Uterus (tissue), 4 donors: ENCODE results near the gene FAM181A. TPM values are rescaled to one million over a fixed set of nuclear protein-coding genes. Genes with fewer than 3 reads are reported as not detected.

Experiments used
- DNase-seq, 2 donors: peaks; one replicate each; pipeline ENCODE4 v3.0.0-alpha.2; 2019 to 2020
- H3K27ac ChIP-seq, 2 donors: fragments of 200-600 bp; sonication (generic); 1 replicate in 1 of 2; 2 replicates in 1 of 2; pipeline ENCODE4 v1.5.1; 2016 to 2018
- H3K27me3 ChIP-seq, 2 donors: fragments of 200-600 bp; sonication (generic); one replicate each; pipeline ENCODE4 v1.5.1; 2018 to 2019; ENCODE audit warnings: control low read depth in 1 of 2
- H3K36me3 ChIP-seq, 2 donors: fragments of 200-600 bp; sonication (generic); one replicate each; pipeline ENCODE4 v1.5.1; 2019; ENCODE audit warnings: control low read depth in 1 of 2
- H3K4me1 ChIP-seq, 2 donors: fragments of 200-600 bp; sonication (generic); one replicate each; pipeline ENCODE4 v1.5.1; 2018 to 2019; ENCODE audit warnings: control low read depth in 1 of 2
- H3K4me3 ChIP-seq, 2 donors: fragments of 200-600 bp; sonication (generic); 1 replicate in 1 of 2; 2 replicates in 1 of 2; pipeline ENCODE4 v1.5.1; 2018 to 2019; ENCODE audit warnings: mild to moderate bottlenecking in 1 of 2
- H3K9me3 ChIP-seq, 2 donors: fragments of 200-600 bp; sonication (generic); one replicate each; pipeline ENCODE4 v1.5.1; 2019; ENCODE audit warnings: control low read depth in 1 of 2
- CTCF ChIP-seq, 4 experiments: fragments of 200-600 bp in 2 of 4; fragments of 450-650 bp in 2 of 4; sonication (generic) in 2 of 4; IDR thresholded peaks; one replicate each; pipeline ENCODE4 v1.5.1; 2016 to 2019; ENCODE audit warnings: antibody characterized with exemption in 4 of 4, mild to moderate bottlenecking in 2 of 4, moderate library complexity in 1 of 4
- POLR2A ChIP-seq, 2 donors: fragments of 450-650 bp; IDR thresholded peaks; one replicate each; pipeline ENCODE4 v1.6.1; 2016; ENCODE audit warnings: antibody characterized with exemption in 2 of 2, mild to moderate bottlenecking in 1 of 2, moderate library complexity in 1 of 2
- intact Hi-C: fragments of 100-400 bp; cut with DNase I; formaldehyde crosslinking; loops from one replicate; pipeline ENCODE4 v1.15.1; 2023; ENCODE audit warnings: low total_unique reads
- total RNA-seq, 4 donors: library from RNA; depleted of rRNA in 3 of 4; stranded (reverse); fragments of >200 nt in 3 of 4; gene quantifications; one replicate each; pipeline versions ENCODE4 v1.1.0 to v1.2.4, GENCODE V29; 2014 to 2023
- donor health status: DM: yes; HTN: yes; CAD: no.

The FAM181A gene
- total RNA-seq, 4 donors from 2014 or later = 0.48 TPM; not detected in 3

GRCh38 chr14:93961620-93962019 lies 34.5 kb downstream of the FAM181A start:
- no peak for DNase-seq
- TF ChIP-seq CTCF (IDR thresholded peaks at IDR 0.05) (no peak), POLR2A (IDR thresholded peaks at IDR 0.05) (no peak)
- no peaks in the 10 kb centered on the region for H3K4me1 ChIP-seq
- intact Hi-C loops = no loop called here
- no peak overlapping the region for H3K4me3 ChIP-seq
- H3K9me3 ChIP-seq = no peaks in the 10 kb centered on the region
- no peaks in the 10 kb centered on the region for H3K27me3 ChIP-seq
- no peaks in the 10 kb centered on the region for H3K36me3 ChIP-seq
- H3K27ac ChIP-seq = no peak overlapping the region

- intact Hi-C loops = no loop called here
- H3K4me1 ChIP-seq = no peaks in the 10 kb centered on the region
- peak overlapping the region in 1 of 2 donors; percentile 21 for H3K27ac ChIP-seq
- no peak for TF ChIP-seq POLR2A (IDR thresholded peaks at IDR 0.05)
- no peak for TF ChIP-seq CTCF (IDR thresholded peaks at IDR 0.05)
- H3K4me3 ChIP-seq = no peak overlapping the region
- no peak for DNase-seq
- no peaks in the 10 kb centered on the region for H3K27me3 ChIP-seq
- H3K36me3 ChIP-seq = no peaks in the 10 kb centered on the region
- H3K9me3 ChIP-seq = no peaks in the 10 kb centered on the region
Observed at GRCh38 chr14:93962701-93963601, 35.8 kb downstream of the FAM181A start.

GRCh38 chr14:93963692-93964091 lies 36.5 kb downstream of the FAM181A start:
- H3K27ac ChIP-seq = no peak overlapping the region
- no peak for DNase-seq

GRCh38 chr14:93964281-93964680 lies 37.1 kb downstream of the FAM181A start:
- intact Hi-C loops = no loop called here
- Histone ChIP-seq H3K36me3 (no peaks in the 10 kb centered on the region), H3K27ac (peak overlapping the region in 1 of 2 donors; percentile 0), H3K4me1 (no peaks in the 10 kb centered on the region), H3K9me3 (no peaks in the 10 kb centered on the region), H3K4me3 (no peak overlapping the region), H3K27me3 (no peaks in the 10 kb centered on the region)
- DNase-seq = no peak
- no peak for TF ChIP-seq CTCF (IDR thresholded peaks at IDR 0.05)

More at GRCh38 chr14:93963692-93964091, 36.5 kb downstream of the FAM181A start:
- H3K27me3 ChIP-seq = no peaks in the 10 kb centered on the region
- no peaks in the 10 kb centered on the region for H3K36me3 ChIP-seq
- H3K4me3 ChIP-seq = no peak overlapping the region
- H3K9me3 ChIP-seq = no peaks in the 10 kb centered on the region
- TF ChIP-seq POLR2A (IDR thresholded peaks at IDR 0.05) = no peak
- no peak for TF ChIP-seq CTCF (IDR thresholded peaks at IDR 0.05)
- intact Hi-C loops = no loop called here
- no peaks in the 10 kb centered on the region for H3K4me1 ChIP-seq

GRCh38 chr14:93964820-93965286 lies 37.7 kb downstream of the FAM181A start:
- Histone ChIP-seq H3K4me3 (no peak overlapping the region), H3K9me3 (no peaks in the 10 kb centered on the region), H3K27me3 (no peaks in the 10 kb centered on the region), H3K36me3 (no peaks in the 10 kb centered on the region), H3K4me1 (no peaks in the 10 kb centered on the region), H3K27ac (peak overlapping the region in 1 of 2 donors; percentile 42)
- intact Hi-C loops = no loop called here
- DNase-seq = no peak
- TF ChIP-seq POLR2A (IDR thresholded peaks at IDR 0.05) (no peak), CTCF (IDR thresholded peaks at IDR 0.05) (no peak)
